GM18511 (cell line): ENCODE results near the gene TJP1.
"Not testable (repeated sequence)": the region's sequence is repeated elsewhere in the genome, so short reads cannot be mapped to it uniquely, and the experiment has no call there.

Experiments
- ATAC-seq: cut with Tn5 transposase; IDR thresholded peaks from one replicate; pipeline ENCODE4 v1.9.1; 2021; ENCODE audit warnings: mild to moderate bottlenecking, moderate library complexity; ENCODE audit not compliant: unreplicated experiment

The TJP1 gene

DNA sequence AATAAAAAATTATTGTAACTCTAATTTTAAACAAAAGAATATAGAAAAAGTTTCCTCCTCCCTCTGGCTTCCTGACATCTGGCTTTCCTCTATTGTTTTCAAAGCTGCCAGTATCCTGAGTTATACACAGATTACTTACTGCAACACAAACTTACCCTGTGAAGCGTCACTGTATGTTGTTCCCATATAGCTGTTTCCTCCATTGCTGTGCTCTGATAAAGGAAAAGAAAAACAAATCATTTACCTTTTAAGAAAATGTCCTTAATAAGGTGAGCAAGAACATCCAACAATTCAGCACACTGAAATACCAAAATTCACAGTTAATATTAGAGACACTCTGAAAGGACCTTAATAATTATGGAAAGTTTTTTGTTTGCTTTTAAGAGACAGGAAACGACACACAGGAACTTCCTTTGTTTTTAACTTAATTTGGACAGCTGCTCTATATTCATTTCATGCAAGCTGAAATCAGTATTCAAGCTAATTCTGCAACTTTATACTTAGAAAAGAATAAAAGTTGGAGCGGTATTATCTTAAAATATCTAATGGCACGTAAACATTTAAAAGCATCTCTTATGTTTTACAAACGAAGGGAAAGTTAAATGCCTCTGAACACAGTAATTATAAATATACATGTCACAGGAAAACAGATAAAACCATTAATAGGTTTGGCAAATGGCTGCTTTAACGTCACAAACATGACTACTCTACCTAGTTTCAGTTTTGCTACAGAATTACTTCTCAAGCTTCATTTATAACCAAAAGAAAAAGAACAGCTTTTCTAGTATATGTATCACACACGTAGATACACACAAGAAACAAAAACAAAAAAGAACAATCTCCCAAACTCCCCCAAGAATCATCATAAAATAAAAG, 21.5 kb downstream of the TJP1 start:
- ATAC-seq, result no peak

DNA sequence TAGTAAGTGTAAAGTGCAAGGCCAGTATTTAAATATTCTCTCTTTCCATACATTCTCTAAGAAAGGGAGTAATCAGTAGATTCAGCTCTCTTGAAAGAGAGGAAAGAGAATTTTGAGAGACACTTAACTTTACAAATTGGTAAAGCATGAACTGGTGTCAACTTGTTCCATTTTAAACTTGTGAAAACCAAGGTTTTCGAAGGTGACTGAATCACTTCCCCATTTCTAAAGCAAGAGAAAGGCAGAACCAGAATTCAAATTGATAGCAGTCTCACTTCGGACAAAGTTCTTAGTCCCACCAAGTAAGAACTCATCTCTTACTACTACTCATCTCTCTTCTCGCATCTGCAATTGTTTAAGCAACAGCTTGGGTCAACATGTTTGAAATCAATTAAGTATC, 22.4 kb downstream of the TJP1 start:
- ATAC-seq, result no peak

- ATAC-seq, result no peak
These were observed 26.7 kb downstream of the TJP1 start for GRCh38 chr15:29795610-29796009.

- ATAC-seq, result no peak
These were observed 29.7 kb downstream of the TJP1 start for GRCh38 chr15:29792426-29793159.

GRCh38 chr15:29790607-29791006, 31.7 kb downstream of the TJP1 start:
- ATAC-seq, result no peak

- no peak for ATAC-seq
These were observed 32.4 kb downstream of the TJP1 start for GRCh38 chr15:29789871-29790270.

DNA sequence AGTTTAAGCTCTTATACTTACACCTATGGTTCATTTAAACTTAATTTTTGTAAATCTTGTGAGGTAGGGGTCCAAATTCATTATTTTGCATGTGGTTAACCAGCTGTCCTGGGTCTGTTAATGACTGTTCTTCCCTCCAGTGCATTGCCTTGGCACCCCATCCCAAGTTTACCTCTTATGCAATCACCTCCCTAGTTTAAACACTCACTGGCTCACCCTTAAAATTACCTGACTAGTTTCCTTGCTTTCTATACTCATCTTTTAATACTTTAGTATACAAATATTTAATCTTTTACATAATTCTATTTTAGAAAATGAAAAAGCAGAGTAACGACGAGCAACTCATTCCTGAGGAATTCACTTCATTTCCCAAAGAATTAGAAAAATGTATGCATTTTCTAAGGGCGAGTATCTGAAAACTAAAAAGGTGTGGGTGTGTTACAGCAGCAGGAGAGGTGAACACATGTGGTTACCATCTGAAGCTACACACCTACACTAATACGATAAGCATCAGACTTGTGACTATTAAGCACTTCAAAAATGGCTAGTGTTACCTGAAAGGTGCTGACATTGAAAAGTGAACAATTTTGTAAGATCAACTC, 33.7 kb downstream of the TJP1 start:
- ATAC-seq, result no peak

GRCh38 chr15:29787767-29788166, 34.5 kb downstream of the TJP1 start:
- ATAC-seq, result no peak

DNA sequence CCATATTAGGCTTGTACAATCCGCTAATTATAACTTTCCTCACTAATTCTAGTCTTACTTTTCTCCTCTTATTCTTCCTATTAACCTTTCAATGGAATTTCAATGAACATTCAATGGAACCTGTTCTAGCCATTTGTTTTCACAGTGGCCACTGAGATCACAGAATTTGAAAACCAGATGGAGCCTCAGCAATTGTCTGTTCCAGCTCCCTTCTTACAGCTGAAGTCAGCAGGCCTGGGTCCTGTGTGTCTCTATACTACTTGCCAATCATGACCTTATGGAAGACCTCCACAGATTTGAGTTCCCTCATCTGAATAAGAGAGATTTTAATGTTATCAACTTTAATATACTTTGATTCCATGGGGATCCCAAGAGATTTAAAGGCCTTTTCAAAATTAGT, 36.6 kb downstream of the TJP1 start:
- ATAC-seq, result no peak

DNA sequence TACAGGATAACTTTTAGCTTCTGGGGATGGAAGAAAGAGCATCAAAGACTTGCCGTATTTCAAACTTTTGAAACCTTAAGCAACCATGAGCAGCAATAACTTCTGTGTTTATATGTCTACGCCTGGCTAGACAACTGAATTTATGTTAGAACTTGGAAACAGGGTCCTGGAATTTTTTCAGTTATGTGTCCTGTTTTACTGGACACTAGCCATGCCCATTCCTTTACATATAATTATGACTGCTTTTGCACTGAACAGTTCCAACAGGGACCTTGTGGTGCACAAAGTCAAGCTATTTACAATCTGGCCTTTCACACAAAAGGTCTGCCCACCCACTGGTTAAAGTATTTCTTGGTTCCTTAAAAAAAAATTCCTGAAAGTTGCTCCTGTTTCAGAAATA, 37.1 kb downstream of the TJP1 start:
- no peak for ATAC-seq

DNA sequence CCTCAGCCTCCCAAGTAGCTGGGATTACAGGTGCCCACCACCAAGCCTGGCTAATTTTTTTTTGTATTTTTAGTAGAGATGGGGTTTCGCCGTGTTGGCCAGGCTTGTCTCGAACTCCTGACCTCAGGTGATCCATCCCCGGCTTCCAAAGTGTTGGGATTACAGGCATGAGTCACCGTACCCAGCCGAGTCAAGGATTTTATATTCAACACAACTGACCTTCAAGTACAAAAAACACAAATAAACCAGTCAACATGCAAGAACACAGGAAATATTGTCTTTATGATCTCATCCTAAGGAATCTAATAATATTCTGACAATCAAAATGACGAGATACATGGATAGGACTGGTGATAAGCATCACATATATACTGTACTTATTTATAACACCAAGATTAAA, 37.9 kb downstream of the TJP1 start:
- ATAC-seq, result no peak

- not testable (repeated sequence) for ATAC-seq
These were observed 39.5 kb downstream of the TJP1 start for GRCh38 chr15:29782816-29783215.

DNA sequence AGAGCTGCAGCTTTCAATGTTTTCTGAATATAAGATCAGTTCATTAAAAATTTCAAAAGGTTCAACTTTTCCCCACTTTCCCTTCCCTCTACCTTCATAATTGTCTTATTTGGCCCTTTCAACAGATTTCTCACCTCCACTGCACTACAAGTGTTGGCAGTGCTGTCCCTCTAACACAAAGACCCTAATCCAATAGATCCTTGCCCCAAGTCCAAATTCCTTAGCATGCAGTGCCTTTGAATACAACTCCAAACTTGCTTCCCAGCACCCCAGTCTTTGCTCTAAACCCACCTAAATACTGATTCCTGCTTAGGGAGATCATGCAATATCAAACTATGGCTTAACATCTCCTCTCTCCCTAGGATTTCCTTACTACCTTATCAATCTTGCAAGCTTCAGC, 43.9 kb downstream of the TJP1 start:
- ATAC-seq, result no peak

DNA sequence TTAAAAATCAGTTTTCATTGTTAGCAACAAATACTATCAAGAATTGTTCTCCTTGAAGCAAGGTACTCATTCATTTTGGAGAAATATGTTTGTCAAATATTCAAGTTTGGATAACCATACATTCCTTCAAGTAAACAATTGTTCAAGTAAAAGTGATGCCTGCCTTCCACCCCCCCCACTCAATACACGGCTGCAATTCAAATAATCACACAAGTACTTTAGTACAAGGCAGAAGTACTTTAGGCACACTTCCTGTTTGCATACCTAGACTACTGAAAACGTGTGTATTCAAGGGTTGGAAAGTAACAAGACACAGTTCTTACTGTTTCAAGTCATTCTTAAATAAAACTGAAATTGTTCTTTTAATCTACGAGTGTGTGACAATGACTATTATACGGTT, 45.4 kb downstream of the TJP1 start:
- ATAC-seq, result no peak

DNA sequence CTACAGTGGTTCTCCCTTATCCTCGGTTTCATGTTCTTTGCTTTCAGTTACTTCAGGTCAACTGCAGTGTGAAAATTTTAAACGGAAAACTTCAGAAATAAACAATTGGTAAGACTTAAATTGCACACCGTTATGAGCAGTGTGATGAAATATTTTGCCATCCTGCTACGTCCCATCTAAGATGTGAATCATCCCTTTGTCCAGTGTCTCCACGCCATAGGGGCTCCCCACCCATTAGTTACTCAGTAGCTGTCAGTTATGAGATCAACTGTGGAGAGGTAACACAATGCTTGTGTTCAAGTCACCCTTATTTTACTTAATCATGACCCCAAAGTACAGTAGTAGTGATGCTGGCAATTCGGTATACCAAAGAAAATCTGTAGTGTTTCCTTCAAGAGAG, 47.4 kb downstream of the TJP1 start:
- ATAC-seq, result no peak

DNA sequence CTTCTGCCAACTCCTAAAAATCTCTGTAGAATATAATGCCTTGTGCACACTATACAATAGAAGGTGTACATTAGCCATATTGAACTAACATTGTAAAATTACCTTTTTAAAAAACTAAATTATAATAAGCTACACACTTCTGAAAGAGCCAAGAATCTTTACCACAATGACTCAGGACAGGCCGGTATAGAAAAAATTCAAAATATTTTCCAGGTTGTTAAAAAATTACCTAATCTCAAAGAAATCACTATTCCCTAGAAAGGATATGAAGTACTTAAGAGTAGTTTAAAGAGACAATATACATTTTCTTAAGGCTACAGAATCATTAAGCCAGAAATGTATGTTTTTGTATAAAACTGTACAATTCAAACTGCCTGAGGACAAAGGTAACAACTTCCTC, 48.5 kb downstream of the TJP1 start:
- ATAC-seq, result no peak

DNA sequence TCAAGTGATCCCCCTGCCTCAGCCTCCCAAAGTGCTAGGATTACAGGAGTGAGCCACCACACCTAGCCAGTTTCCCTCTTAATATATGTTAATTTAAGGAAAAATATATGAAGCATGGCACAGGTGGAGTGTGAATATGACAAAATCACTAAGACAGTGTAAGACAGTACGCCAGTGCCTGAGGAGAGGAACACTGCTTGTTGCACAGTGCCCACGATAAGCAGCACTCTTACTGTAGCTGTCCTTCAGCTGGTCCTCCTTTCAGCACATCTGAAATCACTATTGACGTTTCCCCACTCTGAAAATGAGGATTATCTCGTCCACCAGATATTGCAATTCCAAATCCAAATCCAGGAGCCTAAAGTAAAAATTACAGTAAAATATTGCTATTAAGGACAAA, 49.3 kb downstream of the TJP1 start:
- no peak for ATAC-seq

GRCh38 chr15:29770796-29771195, 51.5 kb downstream of the TJP1 start:
- ATAC-seq, result no peak

GRCh38 chr15:29765898-29766527, 56.3 kb downstream of the TJP1 start:
- no peak for ATAC-seq

GRCh38 chr15:29765234-29765841, 56.9 kb downstream of the TJP1 start:
- no peak for ATAC-seq

- ATAC-seq, result no peak
These were observed 62.7 kb downstream of the TJP1 start for GRCh38 chr15:29759596-29759995.
